ENCODE results near the gene WASHC2C. TPM values are rescaled to one million over a fixed set of nuclear protein-coding genes. Genes with fewer than 3 reads are reported as not detected.

Gene WASHC2C
- total RNA-seq, 1 donor from 2014 or later: 34.6 TPM

Small RNA genes lying within 50 kb of the gene (small RNA-seq; reads per million reads assigned to genes)
- not detected for gene AC012044.1

Other genes starting within 250 kb of the WASHC2C start
- 13.9 TPM for gene ZFAND4, start 54.5 kb upstream of the WASHC2C start, total RNA-seq
- gene AGAP4, start 120.2 kb downstream of the WASHC2C start, total RNA-seq: 3.7 TPM
- 73.4 TPM for gene TIMM23, start 245.2 kb downstream of the WASHC2C start, total RNA-seq

All from frontal cortex (tissue), 1 donor.